ENCODE measurements around the gene SLC28A2.

DNA sequence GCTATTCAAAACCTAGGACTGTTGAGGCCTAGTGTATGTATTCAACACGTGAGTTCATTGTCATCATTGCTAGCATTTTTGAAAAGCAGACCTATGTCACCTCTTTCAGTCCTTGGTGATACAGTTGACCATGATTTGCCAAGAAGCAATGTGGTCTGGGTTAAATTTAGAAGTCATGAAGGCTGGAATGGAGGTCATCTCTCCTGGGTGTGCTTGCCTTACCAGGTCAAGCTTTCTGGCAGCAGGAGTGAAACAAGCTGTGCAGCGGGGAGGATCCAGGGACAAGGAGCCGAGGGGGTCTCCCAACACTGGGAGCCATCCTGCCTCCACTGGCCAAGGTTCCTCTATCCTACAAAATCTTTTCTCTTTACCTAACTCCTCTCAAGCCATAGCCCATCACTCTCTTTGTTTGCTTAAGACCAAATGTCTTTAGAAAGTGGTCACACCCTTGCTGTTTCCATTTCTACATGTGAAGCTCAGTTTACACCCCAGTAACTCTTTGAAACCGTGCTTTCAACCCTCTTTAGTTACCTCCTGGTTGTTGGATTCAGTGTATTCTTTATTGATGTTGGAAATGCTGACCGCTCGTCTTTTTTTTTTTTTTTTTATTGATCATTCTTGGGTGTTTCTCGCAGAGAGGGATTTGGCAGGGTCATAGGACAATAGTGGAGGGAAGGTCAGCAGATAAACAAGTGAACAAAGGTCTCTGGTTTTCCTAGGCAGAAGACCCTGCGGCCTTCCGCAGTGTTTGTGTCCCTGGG lies 40.0 kb downstream of the SLC28A2 start:
- no peak for TF ChIP-seq POLR2A (IDR thresholded peaks at IDR 0.05)
- TF ChIP-seq, protein P1, sequence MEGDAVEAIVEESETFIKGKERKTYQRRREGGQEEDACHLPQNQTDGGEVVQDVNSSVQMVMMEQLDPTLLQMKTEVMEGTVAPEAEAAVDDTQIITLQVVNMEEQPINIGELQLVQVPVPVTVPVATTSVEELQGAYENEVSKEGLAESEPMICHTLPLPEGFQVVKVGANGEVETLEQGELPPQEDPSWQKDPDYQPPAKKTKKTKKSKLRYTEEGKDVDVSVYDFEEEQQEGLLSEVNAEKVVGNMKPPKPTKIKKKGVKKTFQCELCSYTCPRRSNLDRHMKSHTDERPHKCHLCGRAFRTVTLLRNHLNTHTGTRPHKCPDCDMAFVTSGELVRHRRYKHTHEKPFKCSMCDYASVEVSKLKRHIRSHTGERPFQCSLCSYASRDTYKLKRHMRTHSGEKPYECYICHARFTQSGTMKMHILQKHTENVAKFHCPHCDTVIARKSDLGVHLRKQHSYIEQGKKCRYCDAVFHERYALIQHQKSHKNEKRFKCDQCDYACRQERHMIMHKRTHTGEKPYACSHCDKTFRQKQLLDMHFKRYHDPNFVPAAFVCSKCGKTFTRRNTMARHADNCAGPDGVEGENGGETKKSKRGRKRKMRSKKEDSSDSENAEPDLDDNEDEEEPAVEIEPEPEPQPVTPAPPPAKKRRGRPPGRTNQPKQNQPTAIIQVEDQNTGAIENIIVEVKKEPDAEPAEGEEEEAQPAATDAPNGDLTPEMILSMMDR (IDR thresholded peaks at IDR 0.05): no peak
